Spleen (tissue), 7 donors: ENCODE results near the gene TTLL1.

Source experiments
- CTCF ChIP-seq, 11 experiments: fragments of 200-600 bp in 7 of 11; fragments of 450-650 bp in 4 of 11; sonication (generic) in 4 of 11; IDR thresholded peaks in 8 of 11; conservative IDR thresholded peaks in 3 of 11; 1 replicate in 7 of 11; 2 replicates in 4 of 11; pipeline versions ENCODE4 v1.4.0 to v1.8.0; 2016 to 2021; ENCODE audit warnings: antibody characterized with exemption in 11 of 11, inconsistent platforms in 4 of 11, mild to moderate bottlenecking in 1 of 11
- POLR2AphosphoS5 ChIP-seq, 3 donors: sonication (generic); formaldehyde crosslinking; IDR thresholded peaks; one replicate each; pipeline ENCODE4 v1.5.1; 2017; ENCODE audit warnings: antibody characterized with exemption in 3 of 3
- donor health status: DM: no; HTN: no; CAD: no; lungs with moderate emphysema.
- donor health status: DM: no; HTN: no; CAD: no.
- donor health status: DM: no; HTN: no; CAD: no.

- no peak for TF ChIP-seq CTCF (IDR thresholded peaks at IDR 0.05 in 8 of 11, conservative IDR thresholded peaks at IDR 0.05 in 3 of 11)
- TF ChIP-seq POLR2AphosphoS5 (IDR thresholded peaks at IDR 0.05) = no peak
Measured at GRCh38 chr22:43057641-43058040, 31.6 kb downstream of the TTLL1 start.
